ENCODE data around the gene RAB40C. TPM values are rescaled to one million over a fixed set of nuclear protein-coding genes. Genes with fewer than 3 reads are reported as not detected.

Gene RAB40C
- total RNA-seq, 1 donor = 11.2 TPM

DNA sequence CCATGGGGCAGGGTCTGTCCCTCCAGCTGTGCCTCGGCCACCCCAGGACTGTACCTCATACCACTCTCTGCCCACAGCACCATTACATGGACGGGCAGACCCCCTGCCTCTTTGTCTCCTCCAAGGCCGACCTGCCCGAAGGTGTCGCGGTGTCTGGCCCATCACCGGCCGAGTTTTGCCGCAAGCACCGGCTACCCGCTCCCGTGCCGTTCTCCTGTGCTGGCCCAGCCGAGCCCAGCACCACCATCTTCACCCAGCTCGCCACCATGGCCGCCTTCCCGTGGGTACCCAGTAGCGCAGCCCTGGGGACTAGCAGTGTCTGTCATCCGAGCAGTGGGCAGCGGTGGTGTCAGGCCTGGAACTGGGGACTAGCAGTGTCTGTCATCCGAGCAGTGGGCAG, 83.0 kb downstream of the RAB40C start:
- H3K4me3 ChIP-seq (ENCODE audit: insufficient read depth, low read length) = no peak overlapping the region
- H3K36me3 ChIP-seq (ENCODE audit: insufficient read depth, low read length) = peaks cover 41% of the 10 kb centered on the region
- TF ChIP-seq CTCF (IDR thresholded peaks at IDR 0.05; ENCODE audit: extremely low read depth, low read depth, low read length) = no peak
- H3K9me3 ChIP-seq (ENCODE audit: low read depth, low read length) = no peaks in the 10 kb centered on the region
- peaks cover 44% of the 10 kb centered on the region for H4K20me1 ChIP-seq (ENCODE audit: insufficient read depth, low read length)
- peaks cover 32% of the 10 kb centered on the region for H3K79me2 ChIP-seq (ENCODE audit: insufficient read depth, low read length)
- H3K4me1 ChIP-seq (ENCODE audit: insufficient read depth, low read length) = peaks cover 8% of the 10 kb centered on the region
- no peak for DNase-seq (ENCODE audit: insufficient read length, low spot score, missing footprints)
- no peak overlapping the region for H3K4me2 ChIP-seq (ENCODE audit: insufficient read depth, low read length)
- H3K27ac ChIP-seq (ENCODE audit: low read depth, low read length) = no peak overlapping the region
- no peaks in the 10 kb centered on the region for H3K27me3 ChIP-seq (ENCODE audit: insufficient read depth, low read length)
- no peak overlapping the region for H2AFZ ChIP-seq (ENCODE audit: low read length)

- no peak for TF ChIP-seq CTCF (IDR thresholded peaks at IDR 0.05; ENCODE audit: extremely low read depth, low read depth, low read length)
Measured at GRCh38 chr16:673399-673991, 83.6 kb downstream of the RAB40C start.

DNA sequence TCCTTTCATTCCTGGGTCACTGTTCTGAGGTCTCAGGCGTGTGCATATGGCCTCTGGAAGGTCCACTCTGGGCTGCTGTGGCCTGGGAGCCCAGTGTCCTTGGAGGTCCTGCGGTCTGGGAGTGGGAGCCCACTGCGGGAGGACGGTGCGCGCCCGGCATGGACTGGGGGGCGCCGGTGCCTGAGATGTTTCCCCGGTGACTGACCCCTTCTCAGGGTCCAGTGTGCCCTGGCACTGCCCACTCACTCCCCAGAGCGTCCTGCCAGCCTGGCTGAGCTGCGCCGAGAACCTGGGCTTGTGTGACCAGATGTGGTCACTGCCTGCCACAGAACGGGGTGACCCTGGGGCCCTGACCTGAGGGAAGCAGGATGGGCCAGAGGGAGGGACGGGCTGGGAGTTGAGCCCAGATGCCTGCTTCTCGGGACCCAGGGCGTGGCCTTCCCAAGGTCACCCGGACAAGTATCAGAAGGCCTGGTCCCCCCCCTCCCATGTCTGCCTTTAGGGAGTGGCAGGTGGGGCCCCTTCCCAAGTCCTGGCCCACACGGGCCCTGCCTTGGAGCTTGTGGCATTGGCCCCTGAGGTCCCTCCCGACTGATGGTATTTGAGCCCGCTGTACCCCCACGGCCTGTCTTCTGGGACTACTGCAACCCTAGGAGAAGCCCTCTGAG, 84.5 kb downstream of the RAB40C start:
- peaks cover 40% of the 10 kb centered on the region for H3K36me3 ChIP-seq (ENCODE audit: insufficient read depth, low read length)
- H3K79me2 ChIP-seq (ENCODE audit: insufficient read depth, low read length) = peaks cover 17% of the 10 kb centered on the region
- no peak overlapping the region for H3K4me3 ChIP-seq (ENCODE audit: insufficient read depth, low read length)
- H3K27ac ChIP-seq (ENCODE audit: low read depth, low read length) = no peak overlapping the region
- H3K9me3 ChIP-seq (ENCODE audit: low read depth, low read length) = no peaks in the 10 kb centered on the region
- no peak for DNase-seq (ENCODE audit: insufficient read length, low spot score, missing footprints)
- peaks cover 40% of the 10 kb centered on the region for H4K20me1 ChIP-seq (ENCODE audit: insufficient read depth, low read length)
- H3K4me2 ChIP-seq (ENCODE audit: insufficient read depth, low read length) = no peak overlapping the region
- no peak overlapping the region for H2AFZ ChIP-seq (ENCODE audit: low read length)
- TF ChIP-seq CTCF (IDR thresholded peaks at IDR 0.05; ENCODE audit: extremely low read depth, low read depth, low read length) = no peak
- H3K4me1 ChIP-seq (ENCODE audit: insufficient read depth, low read length) = peaks cover under 1% of the 10 kb centered on the region
- H3K27me3 ChIP-seq (ENCODE audit: insufficient read depth, low read length) = no peaks in the 10 kb centered on the region

More at GRCh38 chr16:673399-673991, 83.6 kb downstream of the RAB40C start:
- H3K27me3 ChIP-seq (ENCODE audit: insufficient read depth, low read length) = no peaks in the 10 kb centered on the region
- H3K79me2 ChIP-seq (ENCODE audit: insufficient read depth, low read length) = peaks cover 26% of the 10 kb centered on the region
- H3K27ac ChIP-seq (ENCODE audit: low read depth, low read length) = no peak overlapping the region
- H4K20me1 ChIP-seq (ENCODE audit: insufficient read depth, low read length) = peaks cover 44% of the 10 kb centered on the region
- no peaks in the 10 kb centered on the region for H3K9me3 ChIP-seq (ENCODE audit: low read depth, low read length)
- H3K4me1 ChIP-seq (ENCODE audit: insufficient read depth, low read length) = peaks cover 8% of the 10 kb centered on the region
- H2AFZ ChIP-seq (ENCODE audit: low read length) = no peak overlapping the region
- peaks cover 41% of the 10 kb centered on the region for H3K36me3 ChIP-seq (ENCODE audit: insufficient read depth, low read length)
- DNase-seq (ENCODE audit: insufficient read length, low spot score, missing footprints) = no peak
- no peak overlapping the region for H3K4me3 ChIP-seq (ENCODE audit: insufficient read depth, low read length)
- no peak overlapping the region for H3K4me2 ChIP-seq (ENCODE audit: insufficient read depth, low read length)
